Activated T-helper 1 cell treated with anti-CD3 and anti-CD28 coated beads, Interleukin-2, amount 50 U/mL, for 16 hours (primary cell): ENCODE data around the gene MFSD1.

Experiments used
- DNase-seq, 2 donors: peaks; one replicate each; pipeline ENCODE4 v3.0.0-alpha.2; 2020; ENCODE audit warnings: low read depth in 1 of 2, low spot score in 1 of 2

MFSD1 gene, protein sequence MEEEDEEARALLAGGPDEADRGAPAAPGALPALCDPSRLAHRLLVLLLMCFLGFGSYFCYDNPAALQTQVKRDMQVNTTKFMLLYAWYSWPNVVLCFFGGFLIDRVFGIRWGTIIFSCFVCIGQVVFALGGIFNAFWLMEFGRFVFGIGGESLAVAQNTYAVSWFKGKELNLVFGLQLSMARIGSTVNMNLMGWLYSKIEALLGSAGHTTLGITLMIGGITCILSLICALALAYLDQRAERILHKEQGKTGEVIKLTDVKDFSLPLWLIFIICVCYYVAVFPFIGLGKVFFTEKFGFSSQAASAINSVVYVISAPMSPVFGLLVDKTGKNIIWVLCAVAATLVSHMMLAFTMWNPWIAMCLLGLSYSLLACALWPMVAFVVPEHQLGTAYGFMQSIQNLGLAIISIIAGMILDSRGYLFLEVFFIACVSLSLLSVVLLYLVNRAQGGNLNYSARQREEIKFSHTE

DNA sequence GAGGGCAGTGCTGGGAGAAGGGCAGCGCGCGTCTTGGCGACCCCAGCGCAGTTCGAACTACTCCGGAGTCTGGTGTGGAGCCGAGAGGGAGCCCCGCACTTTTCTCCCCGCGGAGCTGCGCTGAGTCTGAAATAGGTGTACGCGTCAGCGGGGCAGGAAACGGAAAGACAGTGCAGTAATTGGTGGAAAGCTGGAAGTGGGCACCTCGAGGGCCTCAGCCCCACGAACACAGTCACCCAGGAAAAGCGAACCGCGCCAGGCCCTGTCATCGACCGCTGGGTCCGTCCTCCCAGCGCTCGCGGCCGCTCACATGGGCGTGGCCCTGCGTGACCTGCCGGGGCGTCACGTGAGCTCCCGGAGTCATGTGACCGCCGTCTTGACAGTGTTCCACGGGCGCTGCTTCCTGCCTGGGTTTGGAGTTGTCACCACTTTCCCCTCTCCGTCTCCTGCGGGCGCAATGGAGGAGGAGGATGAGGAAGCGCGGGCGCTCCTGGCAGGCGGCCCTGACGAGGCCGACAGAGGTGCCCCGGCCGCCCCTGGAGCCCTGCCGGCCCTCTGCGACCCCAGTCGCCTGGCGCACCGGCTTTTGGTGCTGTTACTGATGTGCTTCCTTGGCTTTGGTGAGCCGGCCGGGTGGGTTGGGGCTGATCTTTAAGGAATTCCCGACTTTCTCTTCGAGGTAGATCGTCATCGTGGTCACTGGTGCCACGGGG, at the start of gene MFSD1:
Gene MFSD1 (plus strand): TSS at position 359 of the 713 bp plus-strand sequence. CDS start 99 bp downstream, at position 458.
- DNase-seq = peak; percentile 73 to 81

DNA sequence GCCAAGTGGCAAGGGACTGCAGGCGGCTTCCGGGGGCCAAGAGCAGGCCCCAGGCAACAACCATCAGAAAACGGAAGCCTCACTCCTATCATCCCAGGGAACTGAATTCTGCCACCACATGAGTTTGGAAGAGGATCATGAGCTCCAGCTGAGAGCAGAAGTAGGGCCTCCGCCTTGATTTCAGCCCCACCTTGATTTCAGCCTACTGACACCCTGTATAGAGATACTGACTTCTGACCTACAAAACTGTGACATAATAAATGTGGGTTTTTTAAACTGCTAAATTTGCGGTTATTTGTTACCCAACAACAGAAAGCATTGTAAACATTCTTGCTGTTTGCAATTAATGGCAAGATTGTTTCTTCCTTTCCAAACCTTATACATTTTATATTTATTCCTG, 48.0 kb upstream of the MFSD1 start:
- no peak for DNase-seq

- DNase-seq = no peak
These were observed 46.4 kb upstream of the MFSD1 start for GRCh38 chr3:158755421-158755820.

DNA sequence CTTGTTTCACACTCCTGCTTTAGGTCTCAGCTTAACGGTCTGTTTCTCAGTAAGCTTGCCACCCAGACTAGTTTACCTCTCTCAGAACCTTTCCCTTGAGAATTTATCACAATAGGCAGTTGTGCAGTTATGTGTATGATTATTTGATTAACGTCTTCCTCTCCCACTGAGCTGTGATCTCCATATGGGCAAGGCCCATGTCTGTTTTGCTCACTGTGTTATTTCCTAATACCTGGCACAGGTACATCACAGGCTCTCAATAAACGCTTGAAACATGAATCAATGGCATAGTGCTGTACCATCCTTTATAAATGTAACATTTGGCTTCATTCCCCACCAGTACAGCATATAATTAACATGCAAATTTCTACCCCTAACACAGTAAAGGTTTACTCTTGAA, 40.5 kb upstream of the MFSD1 start:
- no peak for DNase-seq

DNA sequence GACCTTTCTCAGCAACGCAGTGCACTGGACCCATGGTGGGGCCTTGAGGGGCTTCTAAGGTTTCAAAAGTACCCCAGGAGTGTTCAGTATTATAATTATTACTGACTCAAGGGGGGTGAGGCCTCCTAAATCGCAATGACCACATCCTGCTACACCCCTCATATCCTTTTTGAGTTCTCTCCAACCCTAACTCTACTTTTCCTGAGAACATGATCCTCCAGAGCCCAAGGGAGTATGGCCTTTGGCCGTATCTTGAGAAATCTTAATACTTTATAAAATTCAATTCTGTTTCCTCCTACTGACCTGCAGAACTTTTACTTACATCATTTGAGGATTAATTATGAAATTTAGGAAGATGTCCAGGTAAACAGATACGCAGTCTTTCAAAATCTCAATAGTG, 39.2 kb upstream of the MFSD1 start:
- no peak for DNase-seq

- no peak for DNase-seq
These were observed 38.4 kb upstream of the MFSD1 start for GRCh38 chr3:158763421-158763820.

- DNase-seq = no peak
These were observed 36.2 kb upstream of the MFSD1 start for GRCh38 chr3:158765518-158766205.

GRCh38 chr3:158766364-158766763, 35.5 kb upstream of the MFSD1 start:
- no peak for DNase-seq

GRCh38 chr3:158768361-158768787, 33.5 kb upstream of the MFSD1 start:
- no peak for DNase-seq

DNA sequence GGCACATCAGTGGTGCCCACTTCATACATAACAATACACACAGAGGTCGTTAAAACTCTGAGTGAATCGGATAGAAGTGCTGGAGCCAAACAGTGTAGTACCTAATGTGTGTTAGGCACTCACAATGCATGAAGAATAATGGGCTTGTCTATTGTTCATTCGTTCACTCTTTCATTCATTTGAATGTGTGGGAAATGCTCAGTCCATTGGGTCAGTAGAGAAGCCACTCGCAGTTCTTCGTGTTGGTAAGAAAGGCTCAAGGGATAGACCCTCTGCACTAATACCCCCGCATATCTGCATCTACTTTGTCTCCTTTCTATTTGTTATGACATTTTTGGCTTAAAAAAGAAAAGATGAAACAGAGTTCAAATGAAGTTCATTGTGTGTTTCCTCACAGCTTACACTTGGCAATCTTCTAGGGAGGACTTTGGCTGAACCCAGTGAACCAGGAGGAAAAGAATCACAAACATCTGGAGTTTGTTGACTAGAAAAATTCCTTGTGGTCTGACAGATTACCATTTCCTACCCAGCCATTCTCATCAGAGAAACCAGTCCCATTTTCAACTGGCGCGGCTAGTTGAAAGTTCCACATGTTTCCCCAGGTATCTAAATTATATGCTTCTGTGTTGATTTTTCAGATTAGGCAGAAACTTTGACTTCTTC, 32.8 kb upstream of the MFSD1 start:
- no peak for DNase-seq

DNA sequence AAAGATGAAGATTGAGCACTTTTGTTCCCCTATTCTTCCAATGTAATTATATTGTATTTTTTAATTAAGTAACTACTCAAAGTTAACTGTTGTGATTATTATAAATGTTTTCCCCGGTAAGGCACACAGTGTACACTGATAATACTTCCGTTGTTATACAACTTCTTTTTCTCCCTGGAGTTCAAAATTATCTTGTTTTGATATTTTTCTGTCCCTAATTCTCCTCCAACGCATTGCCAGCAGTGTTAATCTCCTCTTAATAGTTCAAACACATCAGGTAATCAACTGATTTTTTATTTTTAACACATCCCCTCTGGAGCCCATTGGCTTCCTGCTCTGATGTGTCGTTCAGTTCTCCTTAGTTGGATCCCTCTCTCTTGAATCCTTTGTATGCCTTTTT, 32.3 kb upstream of the MFSD1 start:
- DNase-seq = no peak

DNA sequence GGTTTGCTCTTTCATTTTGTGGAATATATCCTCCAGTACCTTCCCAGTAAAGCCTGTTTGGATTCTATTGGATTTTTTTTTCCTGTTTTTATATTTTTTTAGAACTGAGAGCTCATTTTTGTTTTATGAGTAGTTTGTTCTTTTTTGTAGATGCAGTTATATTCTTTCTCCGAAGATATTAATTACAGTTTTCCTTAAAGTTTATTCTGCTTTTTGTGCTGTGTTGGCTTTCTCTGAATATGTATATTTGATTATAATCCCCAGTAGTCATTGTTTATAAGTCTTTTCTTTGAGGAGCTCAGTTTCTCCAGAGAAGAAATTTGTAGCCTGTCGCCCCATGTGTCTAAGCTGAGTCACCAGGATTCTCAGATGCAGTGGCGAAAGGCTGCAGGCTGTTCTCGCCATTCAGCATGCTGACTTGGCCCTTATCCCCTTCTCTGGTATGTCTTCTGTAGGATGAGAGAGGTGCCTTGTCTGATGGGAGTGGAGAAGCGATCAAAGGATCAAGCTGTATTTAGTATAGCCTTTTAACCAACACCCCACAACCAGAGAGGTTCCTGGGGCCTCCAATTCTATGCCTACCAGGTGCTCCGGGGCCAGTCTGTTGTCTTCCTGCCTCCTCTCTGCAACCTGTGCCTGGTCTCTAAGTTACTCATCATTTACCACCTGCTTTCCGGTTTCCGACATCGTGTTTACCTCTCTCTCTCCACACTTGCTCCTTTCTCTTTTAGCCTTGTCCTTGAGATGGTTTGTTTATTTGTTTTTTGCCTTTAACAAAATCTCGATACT, 31.7 kb upstream of the MFSD1 start:
- no peak for DNase-seq

GRCh38 chr3:158770741-158771350, 31.0 kb upstream of the MFSD1 start:
- DNase-seq = no peak

DNA sequence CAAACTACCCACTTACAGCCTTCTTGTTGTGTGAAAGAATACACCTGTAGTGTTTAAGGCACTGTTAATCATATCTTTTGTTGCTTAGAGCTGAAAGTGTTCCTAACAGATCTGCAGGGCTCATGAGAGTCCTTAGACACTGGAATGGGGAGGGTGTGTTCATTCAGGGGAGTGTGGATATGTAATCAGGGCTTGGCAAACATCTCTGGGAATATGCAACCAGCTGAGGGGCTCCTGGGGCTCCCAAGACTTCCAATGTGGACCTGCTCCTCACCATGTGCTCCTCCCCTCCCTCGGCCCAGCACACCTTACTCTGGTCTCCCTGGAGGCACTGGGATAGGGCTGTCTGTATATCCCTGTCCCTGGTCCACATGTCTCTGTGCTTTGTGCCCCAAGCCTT, 30.3 kb upstream of the MFSD1 start:
- no peak for DNase-seq

- DNase-seq = no peak
These were observed 29.9 kb upstream of the MFSD1 start for GRCh38 chr3:158771982-158772381.

- DNase-seq = no peak
These were observed 28.7 kb upstream of the MFSD1 start for GRCh38 chr3:158773166-158773565.

DNA sequence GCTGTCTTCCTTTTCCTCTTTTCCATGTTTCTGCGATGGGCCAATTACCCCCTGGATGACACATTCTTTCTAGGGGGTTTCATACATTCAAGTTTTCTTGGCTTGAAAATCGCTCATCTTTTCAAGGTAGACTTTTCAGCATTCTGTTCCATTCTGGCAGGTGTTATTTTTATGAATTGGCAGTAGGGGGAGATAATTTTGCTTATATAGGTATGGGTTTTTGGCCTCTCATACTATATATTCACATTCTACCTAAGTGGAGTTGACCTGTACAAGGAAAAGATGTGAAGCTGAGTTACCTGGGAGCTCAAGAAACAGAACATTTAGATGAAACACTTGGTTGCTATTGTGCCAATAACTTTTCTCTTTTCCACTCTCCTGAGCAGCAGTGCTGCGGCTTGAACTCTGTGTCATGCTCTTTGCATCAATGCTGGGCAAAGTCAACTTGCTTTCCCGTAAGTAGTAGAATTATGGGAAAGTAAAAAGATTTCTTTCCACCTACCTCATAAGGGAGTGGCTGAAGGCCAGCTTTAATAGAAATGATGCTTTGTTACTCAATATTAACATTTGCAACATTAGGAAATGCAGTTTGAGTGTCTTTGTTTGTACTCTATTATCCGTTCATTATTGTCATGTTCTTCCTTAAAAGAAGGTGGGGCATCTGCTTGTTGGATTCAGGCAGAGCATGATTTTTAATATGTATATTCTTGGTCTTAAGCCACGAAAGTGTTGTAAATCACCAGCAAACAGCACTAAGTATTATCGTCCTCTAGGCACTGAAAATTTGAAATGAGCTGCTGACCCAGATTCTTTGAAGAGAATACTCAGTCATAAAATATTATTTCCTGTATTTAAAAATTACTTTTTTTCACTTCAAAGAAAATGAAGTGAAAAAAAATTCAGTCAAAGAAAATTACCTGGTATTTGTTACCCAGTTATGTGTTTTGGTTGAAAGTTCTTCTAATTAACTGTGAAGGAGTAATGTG, 27.7 kb upstream of the MFSD1 start:
- DNase-seq = no peak

DNA sequence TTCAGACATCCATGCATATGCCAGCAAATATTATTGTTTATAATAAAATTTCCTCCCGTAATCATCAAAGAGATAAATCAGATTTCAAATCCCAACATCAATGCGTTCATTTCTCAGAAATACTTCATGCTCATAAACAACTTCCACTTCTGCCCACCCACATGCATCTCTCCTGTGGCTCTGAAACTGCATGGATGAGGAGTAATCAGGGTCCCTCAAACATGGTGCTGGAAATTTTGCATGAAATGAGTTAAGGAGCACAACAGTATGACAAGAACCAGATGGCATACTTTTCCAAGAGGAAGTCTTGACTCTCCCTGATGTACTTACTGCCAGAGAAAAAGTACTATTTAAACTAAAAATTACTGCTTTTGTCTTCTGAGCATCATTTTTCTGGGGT, 26.9 kb upstream of the MFSD1 start:
- no peak for DNase-seq
